Gastrocnemius medialis (tissue), 4 donors: ENCODE measurements around the gene LRRC66. TPM values are rescaled to one million over a fixed set of nuclear protein-coding genes. Genes with fewer than 3 reads are reported as not detected.

Experiments used
- ATAC-seq, 2 donors: fragments of 150-250 bp; one replicate each; pipeline ENCODE4 v1.9.1; 2016
- DNase-seq, 2 donors: peaks; one replicate each; pipeline ENCODE4 v3.0.0-alpha.2; 2019
- H3K27ac ChIP-seq, 4 donors: fragments of 200-600 bp; sonication (generic); 1 replicate in 1 of 4; 2 replicates in 3 of 4; pipeline ENCODE4 v1.5.1; 2016 to 2018; ENCODE audit warnings: mild to moderate bottlenecking in 2 of 4, moderate library complexity in 1 of 4
- H3K27me3 ChIP-seq, 3 donors: fragments of 200-600 bp; sonication (generic) in 2 of 3; 1 replicate in 1 of 3; 2 replicates in 2 of 3; pipeline versions ENCODE4 v1.5.1 to v1.6.0; 2016 to 2019; ENCODE audit warnings: mild to moderate bottlenecking in 1 of 3, moderate library complexity in 1 of 3
- H3K36me3 ChIP-seq, 2 donors: fragments of 200-600 bp; sonication (generic) in 1 of 2; one replicate each; pipeline ENCODE4 v1.5.1; 2017 to 2018
- H3K4me1 ChIP-seq, 2 donors: fragments of 200-600 bp; sonication (generic) in 1 of 2; one replicate each; pipeline ENCODE4 v1.5.1; 2016 to 2017; ENCODE audit warnings: mild to moderate bottlenecking in 2 of 2
- H3K4me3 ChIP-seq, 4 donors: fragments of 200-600 bp; sonication (generic) in 3 of 4; 1 replicate in 1 of 4; 2 replicates in 3 of 4; pipeline ENCODE4 v1.5.1; 2016 to 2019; ENCODE audit warnings: mild to moderate bottlenecking in 2 of 4
- H3K9me3 ChIP-seq, 3 donors: fragments of 200-600 bp; sonication (generic) in 2 of 3; 1 replicate in 1 of 3; 2 replicates in 2 of 3; pipeline ENCODE4 v1.5.1; 2016 to 2019
- CTCF ChIP-seq, 5 experiments: fragments of 450-650 bp in 3 of 5; fragments of 200-600 bp in 2 of 5; sonication (generic) in 2 of 5; IDR thresholded peaks in 4 of 5; conservative IDR thresholded peaks in 1 of 5; 1 replicate in 4 of 5; 2 replicates in 1 of 5; pipeline ENCODE4 v1.5.1; 2016 to 2019; ENCODE audit warnings: antibody characterized with exemption in 5 of 5, mild to moderate bottlenecking in 3 of 5, moderate library complexity in 3 of 5
- POLR2A ChIP-seq, 2 donors: fragments of 450-650 bp; IDR thresholded peaks; one replicate each; pipeline ENCODE4 v1.6.1; 2017; ENCODE audit warnings: antibody characterized with exemption in 2 of 2, mild to moderate bottlenecking in 2 of 2, moderate library complexity in 2 of 2
- in situ Hi-C, 4 donors: fragments of 200-750 bp; cut with MboI; loops; one replicate each; pipeline versions ENCODE4 v1.15.0 to v1.8.0; 2017; ENCODE audit warnings: low sequenced_read_pairs in 4 of 4
- intact Hi-C: fragments of 100-400 bp; cut with DNase I; formaldehyde crosslinking; loops from one replicate; pipeline ENCODE4 v1.15.1; 2023; ENCODE audit warnings: low total_unique reads
- total RNA-seq, 4 donors: library from RNA; depleted of rRNA; stranded (reverse); fragments of >200 nt; gene quantifications; one replicate each; pipeline versions ENCODE4 v1.1.0 to v1.2.3, GENCODE V29; 2016

The LRRC66 gene
- total RNA-seq, 4 donors from 2014 or later, result 0.33 to 3.3 (median 1.1) TPM

GRCh38 chr4:52004414-52004813 lies 15.7 kb downstream of the LRRC66 start:
- Histone ChIP-seq H3K9me3 (no peaks in the 10 kb centered on the region), H3K27me3 (no peaks in the 10 kb centered on the region), H3K36me3 (peaks cover 0 to 9% of the 10 kb centered on the region in 2 donors), H3K27ac (no peak overlapping the region), H3K4me1 (no peaks in the 10 kb centered on the region), H3K4me3 (no peak overlapping the region)
- intact Hi-C loops (no loop called here), in situ Hi-C loops (loop anchor here in 1 of 4 donors (25.0 kb wide), 1 partner anchor 92 kb away; no protein-coding TSS in a partner anchor)
- DNase-seq, result no peak
- TF ChIP-seq CTCF (IDR thresholded peaks at IDR 0.05 in 4 of 5, conservative IDR thresholded peaks at IDR 0.05 in 1 of 5) (no peak), POLR2A (IDR thresholded peaks at IDR 0.05) (no peak)
- ATAC-seq, result no peak

- no peaks in the 10 kb centered on the region for H3K9me3 ChIP-seq
- intact Hi-C loops (no loop called here), in situ Hi-C loops (loop anchor here in 1 of 4 donors (25.0 kb wide), 1 partner anchor 89 kb away; no protein-coding TSS in a partner anchor)
- DNase-seq, result no peak
- no peaks in the 10 kb centered on the region for H3K27me3 ChIP-seq
- no peak for ATAC-seq
- H3K4me1 ChIP-seq, result no peaks in the 10 kb centered on the region
- H3K4me3 ChIP-seq, result no peak overlapping the region
- peaks cover 0 to 19% of the 10 kb centered on the region in 2 donors for H3K36me3 ChIP-seq
- H3K27ac ChIP-seq, result no peak overlapping the region
- TF ChIP-seq POLR2A (IDR thresholded peaks at IDR 0.05) (no peak), CTCF (IDR thresholded peaks at IDR 0.05 in 4 of 5, conservative IDR thresholded peaks at IDR 0.05 in 1 of 5) (no peak)
Observed at GRCh38 chr4:52001616-52002015, 18.5 kb downstream of the LRRC66 start.

GRCh38 chr4:51999250-51999649 lies 20.9 kb downstream of the LRRC66 start:
- Histone ChIP-seq H3K27me3 (no peaks in the 10 kb centered on the region), H3K9me3 (no peaks in the 10 kb centered on the region), H3K27ac (no peak overlapping the region), H3K36me3 (peaks cover 0 to 32% of the 10 kb centered on the region in 2 donors), H3K4me3 (no peak overlapping the region), H3K4me1 (no peaks in the 10 kb centered on the region)
- DNase-seq (no peak), ATAC-seq (no peak)
- no peak for TF ChIP-seq CTCF (IDR thresholded peaks at IDR 0.05 in 4 of 5, conservative IDR thresholded peaks at IDR 0.05 in 1 of 5)
- no peak for TF ChIP-seq POLR2A (IDR thresholded peaks at IDR 0.05)
- in situ Hi-C loops, result no loop called here
- intact Hi-C loops, result no loop called here

GRCh38 chr4:51998837-51999236 lies 21.3 kb downstream of the LRRC66 start:
- TF ChIP-seq POLR2A (IDR thresholded peaks at IDR 0.05) (no peak), CTCF (IDR thresholded peaks at IDR 0.05 in 4 of 5, conservative IDR thresholded peaks at IDR 0.05 in 1 of 5) (no peak)
- intact Hi-C loops, result no loop called here

GRCh38 chr4:51997647-51998046 lies 22.5 kb downstream of the LRRC66 start:
- Histone ChIP-seq H3K36me3 (peaks cover 0 to 32% of the 10 kb centered on the region in 2 donors), H3K27me3 (no peaks in the 10 kb centered on the region), H3K27ac (no peak overlapping the region), H3K9me3 (no peaks in the 10 kb centered on the region), H3K4me1 (no peaks in the 10 kb centered on the region), H3K4me3 (no peak overlapping the region)
- TF ChIP-seq POLR2A (IDR thresholded peaks at IDR 0.05), result no peak
- no peak for TF ChIP-seq CTCF (IDR thresholded peaks at IDR 0.05 in 4 of 5, conservative IDR thresholded peaks at IDR 0.05 in 1 of 5)
- in situ Hi-C loops (no loop called here), intact Hi-C loops (no loop called here)
- ATAC-seq (no peak), DNase-seq (no peak)

More at GRCh38 chr4:51998837-51999236, 21.3 kb downstream of the LRRC66 start:
- ATAC-seq, result no peak
- no peak overlapping the region for H3K27ac ChIP-seq
- H3K4me3 ChIP-seq, result no peak overlapping the region
- peaks cover 0 to 32% of the 10 kb centered on the region in 2 donors for H3K36me3 ChIP-seq
- H3K4me1 ChIP-seq, result no peaks in the 10 kb centered on the region
- in situ Hi-C loops, result no loop called here
- H3K27me3 ChIP-seq, result no peaks in the 10 kb centered on the region
- DNase-seq, result no peak
- no peaks in the 10 kb centered on the region for H3K9me3 ChIP-seq
